Mesendoderm (in vitro differentiated cells): ENCODE results near the gene SMIM11.
"Not testable (repeated sequence)": the region's sequence is repeated elsewhere in the genome, so short reads cannot be mapped to it uniquely, and the experiment has no call there.

Experiments used
- DNase-seq: peaks from one replicate; pipeline ENCODE4 v3.0.0; 2013
- H2AK5ac ChIP-seq: 2 replicates; pipeline ENCODE4 v1.6.1; 2013; ENCODE audit warnings: low read length, inconsistent platforms
- H2BK120ac ChIP-seq: 2 replicates; pipeline ENCODE4 v1.6.1; 2013; ENCODE audit warnings: low read depth, mild to moderate bottlenecking, low read length, moderate library complexity, mixed read lengths
- H2BK15ac ChIP-seq: replicated peaks from 2 replicates; pipeline ENCODE4 v1.6.1; 2013; ENCODE audit warnings: low read depth, mild to moderate bottlenecking, moderate library complexity
- H2BK5ac ChIP-seq: 2 replicates; pipeline ENCODE4 v1.6.1; 2013; ENCODE audit warnings: low read length, inconsistent platforms
- H3K18ac ChIP-seq: 2 replicates; pipeline ENCODE4 v1.6.1; 2013; ENCODE audit warnings: mild to moderate bottlenecking, low read length, mixed read lengths
- H3K23ac ChIP-seq: one replicate; pipeline ENCODE4 v1.6.1; 2013; ENCODE audit warnings: low read length
- H3K27ac ChIP-seq: 2 replicates; pipeline ENCODE4 v1.5.1; 2013; ENCODE audit warnings: low read depth, mild to moderate bottlenecking, inconsistent platforms, low read length, moderate library complexity
- H3K27me3 ChIP-seq: 2 replicates; pipeline ENCODE4 v1.6.1; 2013; ENCODE audit warnings: low read length, control low read depth, mild to moderate bottlenecking, inconsistent platforms; ENCODE audit not compliant: insufficient read depth, poor library complexity
- H3K36me3 ChIP-seq: 2 replicates; pipeline ENCODE4 v1.6.1; 2013; ENCODE audit warnings: low read length, inconsistent platforms; ENCODE audit not compliant: control insufficient read depth, insufficient read depth
- H3K4ac ChIP-seq: one replicate; pipeline ENCODE4 v1.6.1; 2013; ENCODE audit warnings: low read depth, mild to moderate bottlenecking, low read length, moderate library complexity
- H3K4me1 ChIP-seq: 2 replicates; pipeline ENCODE4 v1.6.1; 2013; ENCODE audit warnings: low read depth, low read length, inconsistent platforms; ENCODE audit not compliant: control insufficient read depth
- H3K4me2 ChIP-seq: 2 replicates; pipeline ENCODE4 v1.6.1; 2013; ENCODE audit warnings: low read length
- H3K4me3 ChIP-seq: 2 replicates; pipeline ENCODE4 v1.5.1; 2013; ENCODE audit warnings: mild to moderate bottlenecking, low read length
- H3K56ac ChIP-seq: one replicate; pipeline ENCODE4 v1.6.1; 2013; ENCODE audit warnings: low read length
- H3K79me1 ChIP-seq: 2 replicates; pipeline ENCODE4 v1.6.1; 2013; ENCODE audit warnings: low read length, inconsistent platforms
- H3K79me2 ChIP-seq: 2 replicates; pipeline ENCODE4 v1.6.1; 2013; ENCODE audit warnings: mild to moderate bottlenecking, low read length; ENCODE audit not compliant: control insufficient read depth, insufficient read depth
- H3K9ac ChIP-seq: 2 replicates; pipeline ENCODE4 v1.6.1; 2013; ENCODE audit warnings: low read length, inconsistent platforms
- H4K5ac ChIP-seq: one replicate; pipeline ENCODE4 v1.6.1; 2013; ENCODE audit warnings: low read length
- H4K8ac ChIP-seq: one replicate; pipeline ENCODE4 v1.6.1; 2013; ENCODE audit warnings: low read depth, mild to moderate bottlenecking, control low read depth, low read length, moderate library complexity
- WGBS: extraction: QIAGEN DNeasy Blood & Tissue Kit; methylation state at CpG from one replicate; pipeline ENCODE4 v1.1.7; 2013; ENCODE audit warnings: low lambda C conversion rate, missing lambda C conversion rate; ENCODE audit not compliant: insufficient coverage; ENCODE audit errors: extremely low coverage; 5-methylcytosine and 5-hydroxymethylcytosine counted together

The SMIM11 gene

DNA sequence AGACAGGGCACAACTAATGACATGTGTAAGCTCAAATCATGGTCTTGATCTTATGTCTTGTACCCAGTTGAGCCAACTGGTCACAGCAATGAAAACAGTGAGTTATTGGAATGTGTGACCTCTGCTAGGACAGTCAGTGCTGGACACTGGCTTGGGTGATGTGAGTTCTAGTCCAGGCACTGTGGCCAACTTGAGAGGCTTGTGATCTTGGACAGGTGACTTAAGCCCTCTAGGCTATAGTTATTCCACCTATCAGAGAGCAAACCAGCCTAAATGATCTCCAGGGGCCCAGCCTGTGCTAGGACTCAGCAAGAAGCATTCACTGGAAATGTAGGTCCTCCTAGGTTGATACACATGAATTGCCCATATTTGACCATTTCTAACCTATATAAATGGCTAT, 10.4 kb upstream of the SMIM11 start:
- Histone ChIP-seq H3K36me3 (no peaks in the 10 kb centered on the region), H2BK5ac (no peak overlapping the region), H3K56ac (no peak overlapping the region), H3K4me3 (no peak overlapping the region), H3K4me2 (no peak overlapping the region), H4K8ac (no peak overlapping the region), H2AK5ac (no peak overlapping the region), H3K79me2 (no peaks in the 10 kb centered on the region), H3K4ac (no peak overlapping the region), H3K27me3 (no peaks in the 10 kb centered on the region), H3K9ac (no peak overlapping the region), H3K27ac (no peak overlapping the region), H3K79me1 (no peaks in the 10 kb centered on the region), H3K23ac (no peak overlapping the region), H3K18ac (no peak overlapping the region), H3K4me1 (no peaks in the 10 kb centered on the region), H2BK120ac (no peak overlapping the region), H2BK15ac (no peak overlapping the region), H4K5ac (no peak overlapping the region)
- no peak for DNase-seq

DNA sequence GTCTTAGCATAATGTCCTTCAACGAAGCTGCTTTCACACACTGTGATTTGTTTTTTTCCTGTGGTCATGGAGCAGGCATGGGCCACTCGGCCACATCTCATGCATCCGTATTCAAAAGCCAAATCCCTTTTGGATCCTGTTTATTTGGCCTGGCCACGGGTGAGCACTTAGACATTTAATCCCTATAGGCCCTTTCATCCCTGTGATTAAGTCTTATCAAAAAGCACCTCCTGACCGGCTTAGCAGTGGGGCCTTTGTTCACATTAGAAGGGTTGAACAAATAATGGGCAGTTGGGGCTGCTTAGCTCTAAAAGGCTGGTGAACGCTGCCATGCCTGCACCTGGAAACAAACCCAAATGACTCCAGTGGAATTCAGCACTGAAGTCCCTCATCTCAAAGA, 9.5 kb upstream of the SMIM11 start:
- Histone ChIP-seq H4K8ac (no peak overlapping the region), H3K4me1 (no peaks in the 10 kb centered on the region), H3K27ac (no peak overlapping the region), H3K18ac (no peak overlapping the region), H3K27me3 (no peaks in the 10 kb centered on the region), H2BK120ac (no peak overlapping the region), H3K4ac (no peak overlapping the region), H3K23ac (no peak overlapping the region), H2BK15ac (no peak overlapping the region), H3K9ac (no peak overlapping the region), H3K79me1 (no peaks in the 10 kb centered on the region), H3K4me2 (no peak overlapping the region), H2BK5ac (no peak overlapping the region), H3K4me3 (no peak overlapping the region), H4K5ac (no peak overlapping the region), H3K36me3 (no peaks in the 10 kb centered on the region), H2AK5ac (no peak overlapping the region), H3K56ac (no peak overlapping the region), H3K79me2 (no peaks in the 10 kb centered on the region)
- no peak for DNase-seq
- no CpG with 5 or more reads among the region's 6 CpGs for WGBS

GRCh38 chr21:34367320-34367935, 7.9 kb upstream of the SMIM11 start:
- H2AK5ac ChIP-seq: no peak overlapping the region
- peak overlapping the region; percentile 37 for H3K56ac ChIP-seq
- no peak overlapping the region for H4K5ac ChIP-seq
- H3K4me3 ChIP-seq: no peak overlapping the region
- H3K23ac ChIP-seq: peak overlapping the region; percentile 6
- no peak overlapping the region for H3K4me2 ChIP-seq
- no peaks in the 10 kb centered on the region for H3K27me3 ChIP-seq
- no peak overlapping the region for H2BK15ac ChIP-seq
- H2BK120ac ChIP-seq: no peak overlapping the region
- H3K18ac ChIP-seq: no peak overlapping the region
- no peaks in the 10 kb centered on the region for H3K79me1 ChIP-seq
- DNase-seq: peak; percentile 91
- no peaks in the 10 kb centered on the region for H3K4me1 ChIP-seq
- no peak overlapping the region for H2BK5ac ChIP-seq
- no peak overlapping the region for H4K8ac ChIP-seq
- H3K9ac ChIP-seq: no peak overlapping the region
- H3K36me3 ChIP-seq: no peaks in the 10 kb centered on the region
- H3K27ac ChIP-seq: no peak overlapping the region
- whole genome bisulfite sequencing: no CpG with 5 or more reads among the region's 3 CpGs
- H3K4ac ChIP-seq: no peak overlapping the region
- H3K79me2 ChIP-seq: no peaks in the 10 kb centered on the region

GRCh38 chr21:34369741-34370140, 5.6 kb upstream of the SMIM11 start:
- Histone ChIP-seq H2BK120ac (no peak overlapping the region), H3K4me2 (no peak overlapping the region), H3K27me3 (no peaks in the 10 kb centered on the region), H4K8ac (no peak overlapping the region), H2BK5ac (no peak overlapping the region), H2AK5ac (no peak overlapping the region), H4K5ac (no peak overlapping the region), H3K4me3 (no peak overlapping the region), H3K4me1 (no peaks in the 10 kb centered on the region), H3K18ac (no peak overlapping the region), H3K4ac (no peak overlapping the region), H3K36me3 (no peaks in the 10 kb centered on the region), H2BK15ac (no peak overlapping the region), H3K9ac (no peak overlapping the region), H3K23ac (no peak overlapping the region), H3K27ac (no peak overlapping the region), H3K79me1 (no peaks in the 10 kb centered on the region), H3K79me2 (no peaks in the 10 kb centered on the region), H3K56ac (no peak overlapping the region)
- DNase-seq: no peak
- WGBS: no CpG with 5 or more reads among the region's 1 CpG

GRCh38 chr21:34372321-34372720, 3.0 kb upstream of the SMIM11 start:
- no CpG with 5 or more reads among the region's 5 CpGs for WGBS
- Histone ChIP-seq H3K79me1 (no peaks in the 10 kb centered on the region), H3K27me3 (no peaks in the 10 kb centered on the region), H3K4me3 (no peak overlapping the region), H3K4ac (no peak overlapping the region), H3K4me2 (no peak overlapping the region), H3K36me3 (no peaks in the 10 kb centered on the region), H2BK120ac (no peak overlapping the region), H3K9ac (no peak overlapping the region), H3K79me2 (no peaks in the 10 kb centered on the region), H3K23ac (no peak overlapping the region), H2BK15ac (no peak overlapping the region), H3K18ac (no peak overlapping the region), H2BK5ac (no peak overlapping the region), H3K56ac (no peak overlapping the region), H3K4me1 (no peaks in the 10 kb centered on the region), H3K27ac (no peak overlapping the region), H4K5ac (no peak overlapping the region), H2AK5ac (no peak overlapping the region), H4K8ac (no peak overlapping the region)
- no peak for DNase-seq

DNA sequence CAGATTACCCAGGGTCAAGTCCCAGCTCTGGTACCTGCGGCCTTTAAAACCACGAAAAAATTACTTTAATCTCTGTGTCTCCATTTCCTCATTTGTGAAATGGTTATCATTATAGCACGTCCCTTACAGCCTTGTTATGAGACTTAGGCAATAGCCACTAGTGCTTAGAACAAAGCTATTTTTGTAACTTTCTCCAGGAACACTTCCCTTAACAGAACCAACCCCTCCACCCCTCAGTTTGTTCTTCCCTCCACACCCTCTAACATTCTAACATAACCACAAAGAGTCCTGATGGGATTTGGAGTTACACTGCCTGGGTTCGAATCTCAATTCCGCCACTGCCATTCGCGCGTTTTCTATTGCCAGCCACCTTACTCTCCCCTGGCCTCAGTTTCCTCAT, 845 bp upstream of the SMIM11 start:
- not testable (repeated sequence) for H4K8ac ChIP-seq, H2BK15ac ChIP-seq, H3K23ac ChIP-seq, H2BK120ac ChIP-seq, H3K4me2 ChIP-seq, H3K79me1 ChIP-seq, H3K4me1 ChIP-seq, H2AK5ac ChIP-seq, H2BK5ac ChIP-seq, H3K36me3 ChIP-seq, H3K79me2 ChIP-seq, H3K18ac ChIP-seq, H3K4me3 ChIP-seq, H4K5ac ChIP-seq, H3K4ac ChIP-seq, DNase-seq, H3K9ac ChIP-seq, H3K27me3 ChIP-seq, H3K56ac ChIP-seq, H3K27ac ChIP-seq
- WGBS: no CpG with 5 or more reads among the region's 8 CpGs
